Neural cell (in vitro differentiated cells): ENCODE results near the gene CNTLN. TPM values are rescaled to one million over a fixed set of nuclear protein-coding genes. Genes with fewer than 3 reads are reported as not detected.

ENCODE experiments used
- H2AFZ ChIP-seq: fragments of 200-600, 300-800 bp; sonication (generic), shearing (Covaris generic); 2 replicates; pipeline ENCODE4 v1.6.0; 2014; ENCODE audit warnings: low read depth, mild to moderate bottlenecking, antibody characterized with exemption, low read length, moderate library complexity
- H3F3A ChIP-seq: fragments of 200-600 bp; shearing (Covaris generic); 2 replicates; pipeline ENCODE4 v1.6.1; 2016; ENCODE audit warnings: mild to moderate bottlenecking, moderate library complexity, mixed read lengths, antibody characterized with exemption, low read length; ENCODE audit not compliant: insufficient read depth, poor library complexity, severe bottlenecking
- H3K27ac ChIP-seq: fragments of 200-600, 300-800 bp; sonication (generic), shearing (Covaris generic); 2 replicates; pipeline ENCODE4 v1.5.1; 2014; ENCODE audit warnings: mild to moderate bottlenecking, low read length, moderate library complexity
- H3K27me3 ChIP-seq: fragments of 300-800, 200-600 bp; sonication (generic), shearing (Covaris generic); 2 replicates; pipeline ENCODE4 v1.6.0; 2014; ENCODE audit warnings: mild to moderate bottlenecking, low read depth, low read length, moderate library complexity; ENCODE audit not compliant: insufficient read depth
- H3K36me3 ChIP-seq: fragments of 300-800, 200-600 bp; sonication (generic), shearing (Covaris generic); 2 replicates; pipeline ENCODE4 v1.5.1; 2014; ENCODE audit warnings: mild to moderate bottlenecking, antibody characterized with exemption, low read length, moderate library complexity; ENCODE audit not compliant: insufficient read depth
- H3K4me2 ChIP-seq: fragments of 300-800, 200-600 bp; sonication (generic), shearing (Covaris generic); 2 replicates; pipeline ENCODE4 v1.6.0; 2014; ENCODE audit warnings: mild to moderate bottlenecking, low read length
- H3K4me3 ChIP-seq: fragments of 300-800, 200-600 bp; sonication (generic), shearing (Covaris generic); 2 replicates; pipeline ENCODE4 v1.5.1; 2014; ENCODE audit warnings: mild to moderate bottlenecking, low read length, moderate library complexity
- H3K79me2 ChIP-seq: fragments of 200-600 bp; shearing (Covaris generic); replicated peaks from 2 replicates; pipeline ENCODE4 v1.6.0; 2014; ENCODE audit warnings: mild to moderate bottlenecking, low read length, moderate library complexity; ENCODE audit not compliant: insufficient read depth
- H3K9ac ChIP-seq: fragments of 300-800, 200-600 bp; sonication (generic), shearing (Covaris generic); 2 replicates; pipeline ENCODE4 v1.6.1; 2016; ENCODE audit warnings: mild to moderate bottlenecking, low read length, mixed read lengths
- H3K9me2 ChIP-seq: fragments of 200-600 bp; shearing (Covaris generic); 2 replicates; pipeline ENCODE4 v1.6.1; 2016; ENCODE audit warnings: mild to moderate bottlenecking, low read length, mixed read lengths; ENCODE audit not compliant: insufficient read depth
- H3K9me3 ChIP-seq: fragments of 200-600, 300-800 bp; sonication (generic), shearing (Covaris generic); 2 replicates; pipeline ENCODE4 v1.6.1; 2016; ENCODE audit warnings: mild to moderate bottlenecking, mixed run types, low read length, moderate library complexity, mixed read lengths
- H4K20me1 ChIP-seq: fragments of 200-600 bp; shearing (Covaris generic); 2 replicates; pipeline ENCODE4 v1.6.1; 2016; ENCODE audit warnings: mild to moderate bottlenecking, mixed run types; ENCODE audit not compliant: insufficient read depth
- EZH2 ChIP-seq: fragments of 200-600, 300-800 bp; shearing (Covaris generic), sonication (generic); IDR thresholded peaks from 2 replicates; pipeline ENCODE4 v1.6.1; 2014; ENCODE audit warnings: antibody characterized with exemption, low read length, borderline replicate concordance, mild to moderate bottlenecking; ENCODE audit not compliant: insufficient read depth, poor library complexity, severe bottlenecking
- MXI1 ChIP-seq: fragments of 450-650 bp; conservative IDR thresholded peaks from 2 replicates; pipeline ENCODE4 v1.6.1; 2014; ENCODE audit warnings: antibody characterized with exemption, mild to moderate bottlenecking; ENCODE audit not compliant: poor library complexity, severe bottlenecking
- POLR2AphosphoS5 ChIP-seq: IDR thresholded peaks from 2 replicates; pipeline ENCODE4 v1.6.1; 2012
- SMC3 ChIP-seq: fragments of 450-650 bp; conservative IDR thresholded peaks from 2 replicates; pipeline ENCODE4 v1.6.1; 2014; ENCODE audit warnings: antibody characterized with exemption, mild to moderate bottlenecking, moderate library complexity; ENCODE audit not compliant: poor library complexity
- TAF1 ChIP-seq: IDR thresholded peaks from 2 replicates; pipeline ENCODE4 v1.6.1; 2012; ENCODE audit warnings: low read depth
- polyA plus RNA-seq: library from polyadenylated mRNA; depleted of rRNA; stranded (reverse); fragments of >200 nt; gene quantifications from 2 replicates; pipeline ENCODE4 v1.2.3, GENCODE V29; 2014
- TF ChIP-seq, protein P1 (sequence below): IDR thresholded peaks from 2 replicates; pipeline ENCODE4 v1.6.1; 2012; ENCODE audit warnings: borderline replicate concordance
- TF ChIP-seq, protein P2 (sequence below): fragments of 450-650 bp; IDR thresholded peaks from 2 replicates; pipeline ENCODE4 v1.5.1; 2014; ENCODE audit warnings: antibody characterized with exemption, mild to moderate bottlenecking, moderate library complexity; ENCODE audit not compliant: poor library complexity, severe bottlenecking

The CNTLN gene
- polyA plus RNA-seq, 1 donor from 2014 or later: 5.0 TPM

DNA sequence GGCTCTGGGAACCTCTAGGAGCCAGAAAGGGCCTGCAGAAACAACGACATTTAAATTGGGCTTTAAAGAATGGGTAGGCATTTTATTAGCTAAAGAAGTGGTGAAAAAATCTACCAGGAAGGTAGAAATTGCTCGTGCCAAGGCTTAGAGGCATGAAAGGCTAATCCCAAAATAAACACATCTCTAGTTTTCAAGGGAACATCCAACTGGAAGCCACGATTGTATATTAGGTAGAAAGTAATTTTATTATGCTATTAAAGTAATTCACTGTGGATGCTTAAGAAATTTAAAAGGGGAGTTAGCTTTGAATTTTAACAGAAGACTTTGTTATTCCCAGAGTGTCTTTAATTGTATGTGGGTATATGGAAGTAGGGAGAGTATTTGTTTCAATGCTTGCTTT lies 17.5 kb upstream of the CNTLN start:
- no peaks in the 10 kb centered on the region for H3K9me2 ChIP-seq
- no peaks in the 10 kb centered on the region for H4K20me1 ChIP-seq
- no peaks in the 10 kb centered on the region for H3K36me3 ChIP-seq
- no peaks in the 10 kb centered on the region for H3K9me3 ChIP-seq
- H3F3A ChIP-seq: no peaks in the 10 kb centered on the region
- no peak overlapping the region for H3K4me3 ChIP-seq
- no peak overlapping the region for H2AFZ ChIP-seq
- H3K4me2 ChIP-seq: no peak overlapping the region
- no peaks in the 10 kb centered on the region for H3K79me2 ChIP-seq
- no peak overlapping the region for H3K9ac ChIP-seq
- H3K27me3 ChIP-seq: no peaks in the 10 kb centered on the region
- no peak overlapping the region for H3K27ac ChIP-seq
- TF ChIP-seq EZH2 (no peak), MXI1 (no peak), TAF1 (no peak), SMC3 (no peak), POLR2AphosphoS5 (no peak)
- TF ChIP-seq, protein P1, sequence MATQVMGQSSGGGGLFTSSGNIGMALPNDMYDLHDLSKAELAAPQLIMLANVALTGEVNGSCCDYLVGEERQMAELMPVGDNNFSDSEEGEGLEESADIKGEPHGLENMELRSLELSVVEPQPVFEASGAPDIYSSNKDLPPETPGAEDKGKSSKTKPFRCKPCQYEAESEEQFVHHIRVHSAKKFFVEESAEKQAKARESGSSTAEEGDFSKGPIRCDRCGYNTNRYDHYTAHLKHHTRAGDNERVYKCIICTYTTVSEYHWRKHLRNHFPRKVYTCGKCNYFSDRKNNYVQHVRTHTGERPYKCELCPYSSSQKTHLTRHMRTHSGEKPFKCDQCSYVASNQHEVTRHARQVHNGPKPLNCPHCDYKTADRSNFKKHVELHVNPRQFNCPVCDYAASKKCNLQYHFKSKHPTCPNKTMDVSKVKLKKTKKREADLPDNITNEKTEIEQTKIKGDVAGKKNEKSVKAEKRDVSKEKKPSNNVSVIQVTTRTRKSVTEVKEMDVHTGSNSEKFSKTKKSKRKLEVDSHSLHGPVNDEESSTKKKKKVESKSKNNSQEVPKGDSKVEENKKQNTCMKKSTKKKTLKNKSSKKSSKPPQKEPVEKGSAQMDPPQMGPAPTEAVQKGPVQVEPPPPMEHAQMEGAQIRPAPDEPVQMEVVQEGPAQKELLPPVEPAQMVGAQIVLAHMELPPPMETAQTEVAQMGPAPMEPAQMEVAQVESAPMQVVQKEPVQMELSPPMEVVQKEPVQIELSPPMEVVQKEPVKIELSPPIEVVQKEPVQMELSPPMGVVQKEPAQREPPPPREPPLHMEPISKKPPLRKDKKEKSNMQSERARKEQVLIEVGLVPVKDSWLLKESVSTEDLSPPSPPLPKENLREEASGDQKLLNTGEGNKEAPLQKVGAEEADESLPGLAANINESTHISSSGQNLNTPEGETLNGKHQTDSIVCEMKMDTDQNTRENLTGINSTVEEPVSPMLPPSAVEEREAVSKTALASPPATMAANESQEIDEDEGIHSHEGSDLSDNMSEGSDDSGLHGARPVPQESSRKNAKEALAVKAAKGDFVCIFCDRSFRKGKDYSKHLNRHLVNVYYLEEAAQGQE: no peak
- TF ChIP-seq, protein P2, sequence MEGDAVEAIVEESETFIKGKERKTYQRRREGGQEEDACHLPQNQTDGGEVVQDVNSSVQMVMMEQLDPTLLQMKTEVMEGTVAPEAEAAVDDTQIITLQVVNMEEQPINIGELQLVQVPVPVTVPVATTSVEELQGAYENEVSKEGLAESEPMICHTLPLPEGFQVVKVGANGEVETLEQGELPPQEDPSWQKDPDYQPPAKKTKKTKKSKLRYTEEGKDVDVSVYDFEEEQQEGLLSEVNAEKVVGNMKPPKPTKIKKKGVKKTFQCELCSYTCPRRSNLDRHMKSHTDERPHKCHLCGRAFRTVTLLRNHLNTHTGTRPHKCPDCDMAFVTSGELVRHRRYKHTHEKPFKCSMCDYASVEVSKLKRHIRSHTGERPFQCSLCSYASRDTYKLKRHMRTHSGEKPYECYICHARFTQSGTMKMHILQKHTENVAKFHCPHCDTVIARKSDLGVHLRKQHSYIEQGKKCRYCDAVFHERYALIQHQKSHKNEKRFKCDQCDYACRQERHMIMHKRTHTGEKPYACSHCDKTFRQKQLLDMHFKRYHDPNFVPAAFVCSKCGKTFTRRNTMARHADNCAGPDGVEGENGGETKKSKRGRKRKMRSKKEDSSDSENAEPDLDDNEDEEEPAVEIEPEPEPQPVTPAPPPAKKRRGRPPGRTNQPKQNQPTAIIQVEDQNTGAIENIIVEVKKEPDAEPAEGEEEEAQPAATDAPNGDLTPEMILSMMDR: no peak

DNA sequence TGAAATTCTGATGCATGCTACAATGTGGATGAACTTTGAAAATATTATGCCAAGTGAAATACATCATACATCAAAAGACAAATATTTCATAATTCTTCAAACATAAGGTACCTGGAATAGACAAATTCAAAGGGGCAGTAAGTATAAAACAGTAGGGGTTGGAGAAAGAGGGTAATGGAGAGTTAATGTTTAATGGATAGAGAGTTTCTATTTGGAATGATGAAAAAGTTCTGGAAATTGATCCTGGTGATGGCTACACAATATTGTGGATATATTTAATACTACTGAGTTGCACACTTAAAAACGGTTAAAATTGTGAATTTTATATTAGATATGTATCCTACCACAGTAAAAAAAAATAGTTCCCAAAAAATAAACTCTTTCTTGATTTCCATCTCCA lies 14.6 kb upstream of the CNTLN start:
- Histone ChIP-seq H3K27ac (no peak overlapping the region), H3K9me3 (no peaks in the 10 kb centered on the region), H2AFZ (no peak overlapping the region), H3K9ac (no peak overlapping the region), H3F3A (no peaks in the 10 kb centered on the region), H3K9me2 (no peaks in the 10 kb centered on the region), H3K36me3 (no peaks in the 10 kb centered on the region), H3K79me2 (no peaks in the 10 kb centered on the region), H3K4me3 (no peak overlapping the region), H3K27me3 (no peaks in the 10 kb centered on the region), H3K4me2 (no peak overlapping the region), H4K20me1 (no peaks in the 10 kb centered on the region)
- TF ChIP-seq, protein P2: no peak
